Effector CD4-positive, alpha-beta T cell (primary cell): ENCODE measurements around the gene LHPP.
"Not testable (repeated sequence)": the region's sequence is repeated elsewhere in the genome, so short reads cannot be mapped to it uniquely, and the experiment has no call there.

ENCODE experiments used
- DNase-seq: peaks from one replicate; pipeline ENCODE4 v3.0.0-alpha.2; 2020
- total RNA-seq: gene quantifications from one replicate; lab custom pipeline; 2026; lab: John Stamatoyannopoulos, UW

LHPP gene, protein sequence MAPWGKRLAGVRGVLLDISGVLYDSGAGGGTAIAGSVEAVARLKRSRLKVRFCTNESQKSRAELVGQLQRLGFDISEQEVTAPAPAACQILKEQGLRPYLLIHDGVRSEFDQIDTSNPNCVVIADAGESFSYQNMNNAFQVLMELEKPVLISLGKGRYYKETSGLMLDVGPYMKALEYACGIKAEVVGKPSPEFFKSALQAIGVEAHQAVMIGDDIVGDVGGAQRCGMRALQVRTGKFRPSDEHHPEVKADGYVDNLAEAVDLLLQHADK
- total RNA-seq, result 15.4 reads per million, percentile 41 among the genes with 10 or more reads in this experiment

DNA sequence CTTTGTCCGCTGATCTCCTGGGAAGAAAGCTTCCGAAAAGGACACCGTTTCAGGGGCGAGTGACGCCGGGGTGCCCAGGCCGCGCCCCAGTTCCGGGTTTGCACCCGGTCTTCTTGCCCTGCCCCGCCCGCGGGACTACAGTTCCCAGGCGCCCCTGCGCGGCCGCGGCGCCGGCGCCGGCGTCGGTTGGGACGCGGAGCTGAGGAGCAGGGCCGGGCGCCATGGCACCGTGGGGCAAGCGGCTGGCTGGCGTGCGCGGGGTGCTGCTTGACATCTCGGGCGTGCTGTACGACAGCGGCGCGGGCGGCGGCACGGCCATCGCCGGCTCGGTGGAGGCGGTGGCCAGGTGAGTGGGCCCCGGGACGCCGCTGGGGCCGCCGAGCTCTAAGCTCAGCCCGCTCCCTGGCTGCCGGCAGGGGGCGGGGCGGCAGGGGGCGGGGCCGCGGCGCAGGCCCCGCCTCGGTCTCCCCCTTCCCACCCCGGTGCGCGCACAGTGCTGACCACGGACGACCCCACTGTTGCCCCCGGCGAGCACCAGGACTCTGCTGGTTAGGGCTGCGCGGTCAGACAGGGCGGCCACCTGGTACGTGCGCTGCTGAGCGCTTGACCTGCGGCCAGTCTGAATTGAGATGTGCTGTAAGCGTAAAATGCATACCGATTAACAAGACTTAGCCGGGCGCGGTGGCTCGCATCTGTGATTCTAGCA, at the start of gene LHPP:
Gene LHPP, plus strand, starts transcription at position 182 of the 706 bp plus-strand sequence. Its CDS starts 40 bp downstream, at position 222.
- DNase-seq, result peak; percentile 77

DNA sequence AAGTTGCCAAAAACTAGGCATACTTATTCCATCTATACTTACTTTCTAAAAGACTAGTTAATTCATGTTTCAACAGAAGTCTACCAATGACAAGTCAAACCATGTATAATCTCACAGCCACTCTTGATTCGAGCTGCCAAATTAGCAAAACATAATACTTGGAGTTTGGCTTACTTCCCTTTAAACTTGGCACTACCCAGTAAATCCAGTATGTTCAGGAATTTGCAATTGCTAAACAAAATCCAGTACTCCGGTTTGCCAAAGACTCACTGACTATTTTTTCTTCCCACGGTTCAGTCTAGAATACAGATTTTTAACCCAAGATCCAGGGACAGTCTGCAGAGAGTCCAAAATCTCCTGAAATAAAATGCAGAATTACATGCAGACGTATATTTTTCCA, 47.5 kb upstream of the LHPP start:
- no peak for DNase-seq

DNA sequence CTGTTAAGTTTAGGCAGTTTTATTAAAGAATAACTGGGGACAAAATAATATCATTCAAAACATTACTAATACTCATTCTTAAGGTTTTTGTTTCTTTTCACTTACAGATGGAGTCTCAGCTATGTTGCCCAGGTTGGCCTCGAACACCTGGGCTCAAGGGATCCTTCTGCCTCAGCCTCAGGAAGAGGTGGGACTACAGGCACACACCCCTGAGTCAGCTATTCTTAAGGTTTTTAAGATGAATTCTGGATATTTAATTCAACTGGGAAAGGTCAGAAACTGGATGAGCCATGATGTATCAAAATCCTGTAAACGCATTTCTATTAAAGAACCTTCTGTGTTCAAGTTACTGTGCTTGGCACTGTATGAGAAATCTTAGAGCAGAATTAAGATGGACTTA, 46.4 kb upstream of the LHPP start:
- no peak for DNase-seq

DNA sequence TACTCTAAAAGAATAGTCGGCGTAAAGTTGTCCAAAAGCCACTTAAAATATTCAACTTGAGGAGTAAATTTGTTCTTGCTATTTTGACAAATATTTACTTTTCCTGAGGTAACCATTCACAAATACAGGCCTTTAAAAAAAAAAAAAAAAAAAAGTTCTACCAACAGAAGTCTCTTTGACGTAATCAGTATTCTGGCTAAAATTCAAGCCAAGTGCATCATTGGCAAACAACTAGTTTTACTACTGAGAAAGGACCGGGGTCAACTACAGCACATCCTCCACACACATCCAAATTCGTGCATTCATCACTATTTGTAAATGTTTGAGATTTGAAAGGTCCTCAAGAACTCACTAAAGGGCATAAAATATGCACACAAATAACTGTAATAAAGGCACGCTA, 44.9 kb upstream of the LHPP start:
- no peak for DNase-seq

DNA sequence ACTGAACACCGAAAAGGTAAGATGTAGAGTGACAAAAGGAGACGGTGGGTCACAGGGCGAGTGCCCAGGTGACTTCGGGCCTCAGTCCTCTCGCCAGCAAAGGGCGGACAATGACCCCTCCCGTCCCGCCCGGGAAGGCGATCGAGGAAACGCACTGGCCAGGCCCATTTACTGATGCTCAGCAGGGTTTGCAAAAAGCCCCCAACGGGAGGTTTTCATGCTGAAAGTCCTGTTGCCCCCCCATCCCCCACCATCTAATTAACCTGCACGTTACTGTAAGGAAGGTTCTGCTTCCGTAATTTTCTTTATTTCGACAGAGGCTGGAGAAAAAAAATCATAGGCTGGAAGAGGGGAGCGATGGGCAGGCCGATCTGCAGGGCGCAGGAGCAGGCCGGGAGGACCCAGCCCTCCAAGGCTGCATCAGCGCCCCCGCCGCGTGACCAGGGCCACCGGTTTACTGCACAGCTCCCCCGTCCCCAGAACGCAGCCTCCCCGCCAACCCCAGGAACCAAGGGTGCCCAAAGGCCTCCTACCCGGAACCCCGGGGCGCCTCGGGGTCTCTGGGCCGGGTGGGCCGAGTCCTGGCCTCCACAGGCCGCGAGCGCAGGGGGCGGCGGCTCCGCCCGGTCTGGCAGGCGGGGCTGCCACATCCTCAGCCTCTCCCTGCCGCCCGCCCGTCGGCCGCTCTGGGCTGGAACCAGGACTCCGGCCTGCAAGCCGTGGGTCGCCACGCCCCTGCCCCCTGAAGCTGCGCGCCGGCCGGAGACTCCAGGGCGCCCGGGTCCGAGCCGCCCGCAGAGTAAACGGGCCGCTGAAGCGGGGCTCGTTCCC, 43.5 kb upstream of the LHPP start:
- peak; percentile 31 for DNase-seq

DNA sequence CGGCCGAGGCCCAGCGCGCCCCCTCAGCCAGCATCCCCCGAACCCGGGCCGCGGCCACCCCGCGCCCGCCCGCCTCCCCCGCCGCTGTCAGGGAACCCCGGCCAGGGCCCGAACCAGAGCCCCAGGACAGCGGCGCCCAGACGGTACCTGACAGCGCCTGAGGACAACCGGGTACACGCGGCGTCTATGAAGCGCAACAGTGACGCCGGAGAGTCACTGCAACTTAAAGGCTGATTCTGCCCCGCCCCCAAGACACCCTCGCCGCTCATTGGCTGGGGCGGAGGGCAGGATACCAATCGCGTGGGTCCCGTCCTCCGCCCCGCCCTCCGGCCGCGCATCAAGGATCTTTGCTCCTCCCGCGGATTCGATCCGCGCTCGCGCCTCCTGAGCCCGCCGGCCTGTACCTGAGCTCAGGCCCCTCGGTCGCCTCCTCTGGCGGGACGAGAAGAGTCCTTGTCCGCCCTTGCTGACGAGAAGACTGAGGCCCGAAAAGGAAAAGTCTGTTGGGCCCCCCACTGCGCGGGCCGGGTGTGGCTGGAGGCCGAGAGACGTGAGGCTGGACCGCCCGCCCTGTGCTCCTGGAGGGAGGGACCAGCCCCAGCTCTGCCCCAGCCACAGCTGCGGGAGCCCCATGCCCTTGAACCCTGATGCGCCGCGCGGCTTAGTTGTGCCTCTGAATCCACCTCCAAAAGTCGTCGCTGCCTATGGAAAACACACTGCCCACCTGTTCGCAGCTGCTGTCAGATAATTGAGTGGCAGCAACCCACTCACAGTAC, 42.7 kb upstream of the LHPP start, which contains the start of gene OAT:
Gene OAT, minus strand, starts transcription at position 198 of the 776 bp plus-strand sequence. CDS start 6,752 bp downstream, outside the sequence.
- DNase-seq, result peak; percentile 96

DNA sequence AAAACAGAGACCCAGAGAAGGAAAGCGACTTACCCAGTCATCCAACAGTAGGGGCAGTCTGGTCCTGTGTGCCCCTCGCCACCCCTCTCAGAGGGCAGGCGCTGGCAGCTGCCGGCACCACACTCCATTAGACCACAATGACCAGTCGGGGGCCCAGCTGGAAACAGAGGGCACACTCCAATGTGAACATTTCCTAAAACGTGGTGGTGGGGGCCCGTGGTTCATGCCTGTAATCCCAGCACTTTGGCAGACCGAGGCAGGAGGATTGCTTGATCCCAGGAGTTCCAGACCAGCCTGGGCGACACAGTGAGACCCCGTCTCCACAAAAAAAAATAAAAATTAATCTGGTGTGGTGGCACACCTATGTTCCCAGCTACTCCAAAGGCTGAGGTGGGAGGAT, 42.0 kb upstream of the LHPP start:
- no peak for DNase-seq

DNA sequence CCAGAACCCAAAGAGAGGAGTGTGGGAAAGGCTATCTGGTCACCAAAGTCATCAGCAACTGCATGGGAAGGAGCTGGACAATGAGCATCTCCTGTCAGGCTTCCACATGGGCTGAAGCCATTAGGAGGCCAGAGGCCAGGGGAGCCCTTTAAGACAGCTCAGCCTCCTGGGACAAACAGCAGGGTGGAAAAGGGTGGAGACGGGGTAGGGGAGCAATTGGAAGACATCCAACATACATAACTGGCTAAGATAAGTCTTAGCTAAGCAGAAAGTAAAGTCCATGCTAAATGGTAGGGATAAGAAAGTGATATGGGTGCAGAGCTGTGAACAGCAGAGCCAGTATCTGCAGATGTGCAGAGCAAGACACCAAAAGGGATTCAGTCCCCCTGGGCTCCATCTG, 41.4 kb upstream of the LHPP start:
- no peak for DNase-seq

DNA sequence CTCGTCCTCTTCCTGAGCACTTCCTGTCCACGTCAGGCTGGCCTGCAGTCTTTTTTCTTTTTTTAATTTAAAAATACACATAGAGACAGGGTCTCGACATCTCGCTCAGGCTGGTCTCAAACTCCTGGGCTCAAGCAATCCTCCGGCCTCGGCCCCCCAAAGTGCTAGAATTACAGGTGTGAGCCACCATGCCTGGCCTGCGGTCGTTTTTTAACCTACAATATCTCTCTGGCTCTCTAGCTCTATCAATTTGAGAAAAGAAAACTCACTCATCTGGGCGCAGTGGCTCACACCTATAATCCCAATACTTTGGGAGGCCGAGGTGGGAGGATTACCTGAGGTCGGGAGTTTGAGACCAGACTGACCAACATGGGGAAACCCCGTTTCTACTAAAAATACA, 38.9 kb upstream of the LHPP start:
- DNase-seq, result no peak

DNA sequence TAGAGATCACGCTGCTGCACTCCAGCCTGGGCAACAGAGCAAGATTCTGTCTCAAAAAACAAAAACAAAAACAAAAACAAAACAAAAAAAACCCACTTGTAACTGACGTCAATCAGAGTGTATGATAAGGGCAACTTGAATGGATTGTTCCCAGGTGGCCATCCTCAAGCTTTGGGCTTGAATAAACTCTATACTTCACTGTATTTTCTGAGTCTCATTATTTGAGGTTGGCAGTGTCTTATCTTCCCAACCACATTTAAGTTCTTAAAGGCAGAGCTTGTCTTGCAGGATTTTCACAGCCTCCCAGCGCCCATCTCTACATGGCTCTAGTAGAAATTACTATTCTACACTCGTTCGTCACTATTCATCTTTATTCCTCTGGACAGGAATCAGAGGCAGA, 37.8 kb upstream of the LHPP start:
- DNase-seq, result no peak

DNA sequence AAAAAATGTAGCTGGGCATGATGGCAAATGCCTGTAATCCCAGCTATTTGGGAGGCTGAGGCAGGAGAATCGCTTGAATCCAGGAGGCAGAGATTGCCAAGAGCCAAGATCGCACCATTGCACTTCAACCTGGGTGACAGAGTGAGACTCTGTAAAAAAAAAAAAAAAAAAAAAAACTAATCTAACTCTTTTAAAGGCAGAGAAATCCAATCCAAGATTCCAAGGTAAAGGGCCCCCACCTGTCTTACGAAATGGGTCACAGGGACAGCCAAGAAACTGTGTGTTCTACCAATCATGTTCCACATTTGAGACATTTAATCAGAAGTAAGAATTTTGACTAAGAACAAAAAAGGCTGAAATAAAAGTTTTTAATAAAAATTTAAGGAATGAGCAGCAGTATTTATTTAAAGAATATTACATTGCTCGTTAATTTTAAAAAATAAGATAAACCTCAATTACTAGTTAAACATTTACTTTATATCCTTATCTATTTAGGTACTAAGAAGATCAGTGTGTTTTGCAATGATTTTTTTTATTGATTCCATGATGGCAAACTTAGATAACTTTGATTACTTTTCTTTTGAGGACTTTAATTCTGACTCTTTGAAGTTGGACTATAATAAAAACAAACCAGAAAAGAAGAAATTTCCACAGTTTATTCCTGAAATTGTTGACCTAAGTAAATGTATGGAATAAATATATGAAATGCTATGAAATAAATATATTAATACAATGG, 36.2 kb upstream of the LHPP start:
- DNase-seq, result no peak

DNA sequence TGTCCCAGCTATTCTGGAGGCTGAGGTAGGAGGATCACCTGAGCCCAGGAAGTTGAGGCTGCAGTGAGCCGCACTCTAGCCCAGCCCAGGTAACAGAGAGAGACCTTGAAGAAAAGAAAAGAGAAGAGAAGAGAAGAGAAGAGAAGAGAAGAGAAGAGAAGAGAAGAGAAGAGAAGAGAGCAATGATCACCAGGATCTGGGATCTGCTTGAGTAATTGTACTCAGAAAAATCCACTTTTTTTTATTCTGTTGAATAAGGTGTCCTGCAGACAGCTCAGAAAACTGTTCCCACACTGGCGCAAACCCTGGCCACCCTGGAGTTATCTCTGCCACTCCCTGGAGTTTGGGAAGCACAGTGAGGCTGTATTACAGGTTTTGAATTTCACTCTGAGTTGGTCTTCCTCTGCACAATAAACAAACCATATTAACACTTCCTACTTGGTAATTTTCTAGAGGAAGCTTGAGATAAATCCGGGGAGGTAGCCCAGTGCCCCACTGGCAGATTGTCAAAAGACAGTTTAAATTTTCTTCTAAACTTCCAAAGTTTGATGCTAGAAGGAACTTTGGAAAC, 33.3 kb upstream of the LHPP start:
- DNase-seq, result no peak

DNA sequence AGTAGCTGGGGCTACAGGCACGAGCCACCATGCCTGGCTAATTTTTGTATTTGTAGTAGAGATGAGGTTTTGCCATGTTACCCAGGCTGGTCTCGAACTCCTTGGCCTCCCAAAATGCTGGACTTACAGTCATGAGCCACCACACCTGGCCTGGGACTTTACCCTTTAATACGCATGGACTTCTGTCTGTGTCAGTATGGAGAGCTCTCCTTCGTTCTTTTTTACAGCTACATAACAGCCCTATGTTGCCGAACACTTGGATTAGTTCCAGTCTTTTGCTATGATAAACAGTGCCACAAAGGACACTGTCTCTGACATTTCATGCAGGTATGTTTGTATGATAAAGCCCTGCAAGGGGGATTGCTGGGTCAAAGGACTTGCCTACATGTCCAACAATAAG, 32.0 kb upstream of the LHPP start:
- DNase-seq, result no peak

DNA sequence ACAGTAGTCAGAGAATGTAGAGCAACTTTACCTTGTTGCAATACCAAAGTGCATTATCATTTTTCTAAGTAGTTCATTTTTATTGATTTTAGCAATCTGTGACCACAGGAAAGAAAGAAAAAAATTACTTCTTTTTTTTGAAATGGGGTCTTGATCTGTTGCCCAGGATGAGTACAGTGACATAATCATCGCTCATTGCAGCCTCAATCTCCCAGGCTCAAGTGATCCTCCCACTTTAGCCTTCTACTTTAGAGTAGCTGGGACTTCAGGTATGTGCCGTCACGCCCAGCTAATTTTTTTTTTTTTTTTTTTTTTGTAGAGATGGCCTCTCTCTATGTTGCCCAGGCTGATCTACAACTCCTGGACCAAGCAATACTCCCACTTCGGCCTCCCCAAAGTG, 31.5 kb upstream of the LHPP start:
- no peak for DNase-seq

DNA sequence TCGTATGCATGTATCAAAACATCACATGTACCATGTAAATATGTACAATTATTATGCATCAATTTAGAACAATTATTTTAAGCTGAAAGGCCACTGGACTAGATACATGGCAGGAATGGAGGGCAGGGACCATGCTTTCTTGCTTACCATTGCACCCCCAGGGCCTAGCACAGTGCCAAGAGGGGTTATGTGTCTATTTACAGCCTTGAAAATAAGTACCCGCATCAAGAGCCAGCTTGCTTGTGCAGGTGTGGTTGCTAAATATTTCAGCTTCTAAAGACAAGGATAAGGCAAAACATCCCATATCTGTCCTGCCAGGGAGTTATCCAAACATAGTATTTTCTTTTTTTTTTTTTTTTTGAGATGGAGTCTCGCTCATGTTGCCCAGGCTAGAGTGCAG, 28.2 kb upstream of the LHPP start:
- DNase-seq, result no peak

DNA sequence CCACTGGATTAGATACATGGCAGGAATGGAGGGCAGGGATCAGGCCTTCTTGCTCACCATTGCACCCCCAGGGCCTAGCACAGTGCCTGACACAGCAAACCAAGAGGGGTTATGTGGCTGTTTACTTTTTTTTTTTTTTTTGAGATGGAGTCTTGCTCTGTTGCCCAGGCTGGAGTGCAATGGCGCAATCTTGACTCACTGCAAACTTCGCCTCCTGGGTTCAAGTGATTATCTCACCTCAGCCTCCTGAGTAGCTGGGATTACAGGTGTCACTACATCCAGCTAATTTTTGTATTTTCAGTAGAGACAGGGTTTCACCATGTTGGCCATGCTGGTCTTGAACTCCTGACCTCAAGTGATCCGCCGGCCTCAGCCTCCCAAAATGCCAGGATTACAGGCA, 25.9 kb upstream of the LHPP start:
- not testable (repeated sequence) for DNase-seq

DNA sequence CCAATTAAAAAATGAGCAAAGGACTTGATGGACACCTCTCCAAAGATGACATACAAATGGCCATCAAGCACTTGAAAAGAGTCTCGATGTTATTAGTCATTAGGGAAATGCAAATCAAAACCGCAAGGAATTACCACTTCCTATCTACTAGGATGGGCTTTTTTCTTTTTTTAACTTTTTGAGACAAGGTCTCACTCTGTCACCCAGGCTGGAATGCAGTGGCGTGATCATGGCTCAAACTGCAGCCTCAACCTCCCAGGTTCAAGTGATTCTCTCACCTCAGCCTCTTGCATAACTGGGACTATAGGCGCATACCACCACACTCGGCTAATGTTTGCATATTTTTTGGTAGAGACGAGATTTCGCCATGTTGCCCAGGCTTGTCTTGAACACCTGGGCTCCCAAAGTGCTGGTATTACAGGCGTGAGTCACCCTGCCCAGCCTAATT, 25.4 kb upstream of the LHPP start:
- no peak for DNase-seq

DNA sequence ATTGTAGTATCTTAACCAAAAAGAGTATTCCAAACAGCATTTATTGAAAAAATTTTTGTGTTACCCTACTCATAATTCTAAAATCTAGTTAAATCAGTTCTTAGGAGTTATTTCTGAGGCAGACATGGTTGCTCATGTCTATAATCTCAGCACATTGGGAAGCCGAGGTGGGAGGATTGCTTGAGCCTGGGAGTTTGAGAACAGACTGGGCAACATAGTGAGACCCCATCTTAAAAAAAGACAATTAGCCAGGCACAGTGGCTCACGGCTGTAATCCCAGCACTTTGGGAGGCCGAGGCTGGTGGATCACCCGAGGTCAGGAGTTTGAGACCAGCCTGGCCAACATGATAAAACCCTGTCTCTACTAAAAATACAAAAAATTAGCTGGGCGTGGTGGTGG, 19.9 kb upstream of the LHPP start:
- DNase-seq, result not testable (repeated sequence)

DNA sequence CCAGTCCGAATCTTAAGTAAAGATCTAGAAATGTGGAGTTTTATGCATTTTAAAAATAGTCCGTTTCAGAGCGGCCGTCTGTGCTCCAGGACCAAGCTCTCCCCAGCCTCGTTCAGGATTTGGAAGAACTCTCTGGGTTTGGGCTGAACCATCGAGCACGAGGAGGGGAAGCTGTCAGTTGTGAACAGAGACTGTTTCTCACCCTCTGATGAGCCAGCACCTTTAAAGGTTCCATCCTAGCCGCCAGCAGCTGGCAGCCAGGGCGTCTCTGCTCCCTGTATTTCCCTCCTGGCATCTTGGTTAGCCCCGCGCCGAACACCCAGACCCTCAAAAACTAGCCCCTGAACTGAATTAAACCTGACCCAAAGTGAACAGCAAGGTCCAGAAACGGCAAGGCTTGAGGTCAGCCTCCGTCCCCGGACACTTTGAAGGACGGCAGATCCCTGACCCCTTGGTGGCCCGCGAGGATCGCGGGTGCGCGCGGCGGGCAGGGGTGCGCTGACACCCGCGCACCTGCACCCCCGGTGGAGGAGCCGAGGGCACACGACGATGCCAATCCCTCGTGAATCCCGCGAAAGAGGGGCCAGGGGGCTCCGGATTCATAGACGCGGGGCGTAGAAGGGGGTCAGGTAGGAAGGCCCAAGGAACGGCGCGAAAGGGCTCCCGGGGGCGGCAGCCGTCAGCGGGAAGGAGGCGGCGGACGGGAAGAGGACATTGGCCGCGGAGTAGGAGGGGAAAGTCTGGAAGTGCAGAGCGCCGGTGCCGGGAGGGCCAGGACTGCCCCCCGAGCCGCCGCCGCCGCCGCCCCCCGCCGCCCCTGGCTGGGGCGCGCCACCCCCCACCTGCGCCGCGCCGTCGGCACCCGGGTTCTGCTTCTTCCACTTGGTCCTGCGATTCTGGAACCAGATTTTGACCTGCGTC, 14.5 kb upstream of the LHPP start:
- DNase-seq, result no peak

DNA sequence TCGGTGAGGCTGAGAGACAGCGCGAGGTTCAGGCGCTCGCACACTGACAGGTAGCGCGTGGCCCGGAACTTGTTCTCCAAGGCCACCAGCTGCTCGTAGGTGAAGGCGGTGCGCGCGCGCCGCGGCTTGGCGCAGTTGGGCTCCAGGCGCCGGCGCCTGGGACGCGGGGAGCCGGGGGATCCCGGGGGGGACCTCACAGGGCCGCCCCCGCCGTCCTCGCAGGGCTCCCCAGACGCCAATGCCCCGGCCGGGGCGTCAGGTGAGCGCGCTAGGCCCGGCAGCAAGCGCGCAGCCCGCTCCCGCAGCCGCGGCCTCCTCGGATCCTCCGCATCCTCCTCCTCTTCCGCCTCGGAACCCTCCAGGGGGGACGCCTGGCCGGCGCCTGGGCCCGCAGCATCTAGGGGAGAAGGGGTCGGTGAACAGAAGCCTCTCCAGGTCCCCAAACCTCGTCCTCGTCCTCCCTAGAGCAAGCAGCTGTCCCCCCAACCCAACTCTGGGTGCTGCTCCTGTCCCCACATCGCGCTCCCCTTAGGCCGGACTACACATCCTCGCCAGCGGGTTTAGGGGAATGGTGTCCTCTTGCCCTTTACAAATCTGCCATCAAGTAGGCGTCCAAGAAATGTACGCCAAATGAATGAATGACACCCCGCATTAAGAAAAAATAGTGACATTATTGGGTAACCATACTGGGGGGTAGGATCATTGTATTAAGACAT, 13.7 kb upstream of the LHPP start:
- DNase-seq, result no peak
